Ovary (tissue), 9 donors: Measurements from ENCODE around the gene NMT2. TPM values are rescaled to one million over a fixed set of nuclear protein-coding genes. Genes with fewer than 3 reads are reported as not detected.

ENCODE experiments used
- DNase-seq, 5 donors: peaks; one replicate each; pipeline ENCODE4 v3.0.0-alpha.2; 2019 to 2020
- H3K27ac ChIP-seq, 2 donors: fragments of 200-600 bp; one replicate each; pipeline versions ENCODE4 v1.5.1 to v1.8.0; 2019 to 2022
- H3K27me3 ChIP-seq: fragments of 200-600 bp; one replicate; pipeline ENCODE4 v1.8.0; 2022
- H3K36me3 ChIP-seq: fragments of 200-600 bp; sonication (generic); one replicate; pipeline ENCODE4 v1.5.1; 2019
- H3K4me1 ChIP-seq: one replicate; pipeline ENCODE4 v1.8.1; 2013; ENCODE audit warnings: mild to moderate bottlenecking, moderate library complexity; ENCODE audit not compliant: insufficient read depth
- H3K4me3 ChIP-seq: fragments of 200-600 bp; sonication (generic); one replicate; pipeline ENCODE4 v1.5.1; 2017
- H3K9me3 ChIP-seq, 2 donors: fragments of 200-600 bp in 1 of 2; sonication (generic) in 1 of 2; one replicate each; pipeline versions ENCODE4 v1.5.1 to v1.8.1; 2013 to 2019; ENCODE audit warnings: mild to moderate bottlenecking in 1 of 2, moderate library complexity in 1 of 2
- CTCF ChIP-seq, 3 donors: fragments of 450-650 bp in 2 of 3; fragments of 200-600 bp in 1 of 3; IDR thresholded peaks; one replicate each; pipeline versions ENCODE4 v1.5.1 to v1.8.0; 2016 to 2022; ENCODE audit warnings: antibody characterized with exemption in 3 of 3, mild to moderate bottlenecking in 1 of 3
- EP300 ChIP-seq: sonication (generic); formaldehyde crosslinking; IDR thresholded peaks from one replicate; pipeline ENCODE4 v1.6.1; 2017; ENCODE audit warnings: antibody characterized with exemption
- POLR2A ChIP-seq: fragments of 450-650 bp; IDR thresholded peaks from one replicate; pipeline ENCODE4 v1.6.1; 2017; ENCODE audit warnings: antibody characterized with exemption, mild to moderate bottlenecking, moderate library complexity
- WGBS, 3 donors: extraction: QIAGEN DNeasy Blood & Tissue Kit in 1 of 3; methylation state at CpG; one replicate each; pipeline versions ENCODE4 v1.1.5 to v1.1.7; 2013 to 2017; 5-methylcytosine and 5-hydroxymethylcytosine counted together
- intact Hi-C, 4 donors: fragments of 100-400 bp; cut with DNase I; formaldehyde crosslinking; loops; one replicate each; pipeline versions ENCODE4 v1.11.0 to v1.15.1; 2022 to 2023
- polyA plus RNA-seq, 2 donors: library from polyadenylated mRNA; stranded (reverse); fragments of 200-250 nt in 1 of 2; fragments of 350-450 nt in 1 of 2; fragmentation: Illumina TruSeq in 1 of 2; extraction: RNeasy Lipid Tissue Mini Kit (QIAGEN cat#74804) in 1 of 2; gene quantifications; one replicate each; pipeline ENCODE4 v1.2.3, GENCODE V29; 2013 to 2014
- small RNA-seq: library from RNA; depleted of rRNA; stranded (forward); fragments of <200 nt; gene quantifications from one replicate; pipeline ENCODE3, GENCODE V24; 2016
- total RNA-seq, 7 donors: library from RNA; depleted of rRNA in 2 of 7; stranded (reverse); fragments of >200 nt in 2 of 7; fragmentation: NEBNext Ultra II Directional in 3 of 7; extraction: Animal tissue kit (Norgen Biotek cat#: 25700) in 3 of 7; gene quantifications; one replicate each; pipeline versions ENCODE4 v1.1.0 to v1.2.4, GENCODE V29; 2016 to 2023
- donor health status: DM: no; HTN: no; CAD: no; lungs with moderate emphysema.
- donor health status: DM: no; HTN: no; CAD: no.
- donor health status: Bipolar disorder and iron deficiency.
- donor health status: DM: yes; HTN: yes; CAD: no.
- donor health status: DM: no; HTN: no; CAD: no.
- donor health status: DM: yes; HTN: yes; CAD: no.

The NMT2 gene
- total and polyA plus RNA-seq, 9 donors = 11.5 to 30.3 (median 25.8) TPM

DNA sequence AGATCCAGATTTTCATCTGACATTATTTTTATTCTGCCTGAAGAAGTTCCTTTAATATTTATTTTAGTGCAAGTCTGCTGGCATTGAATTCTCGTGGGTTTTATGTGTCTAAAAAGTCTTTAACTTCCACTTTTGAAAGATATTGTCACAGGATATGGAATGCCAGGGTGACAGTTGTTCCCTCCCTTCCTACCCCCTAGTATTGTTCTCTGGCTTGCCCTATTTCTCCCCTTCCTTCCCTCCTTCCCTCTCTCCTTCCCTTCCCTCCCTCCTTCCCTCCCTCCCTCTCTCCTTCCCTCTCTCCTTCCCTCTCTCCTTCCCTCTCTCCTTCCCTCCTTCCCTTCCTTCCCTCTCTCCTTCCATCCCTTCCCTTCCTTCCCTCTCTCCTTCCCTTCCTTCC, 109.8 kb downstream of the NMT2 start:
- DNase-seq = no peak
- no peaks in the 10 kb centered on the region for H3K27me3 ChIP-seq
- no peak overlapping the region for H3K4me3 ChIP-seq
- no peak for TF ChIP-seq CTCF (IDR thresholded peaks at IDR 0.05)
- no peak for TF ChIP-seq EP300
- no peak for TF ChIP-seq POLR2A
- H3K27ac ChIP-seq = no peak overlapping the region
- intact Hi-C loops = no loop called here
- no peaks in the 10 kb centered on the region for H3K36me3 ChIP-seq
- no peaks in the 10 kb centered on the region for H3K4me1 ChIP-seq
- no peaks in the 10 kb centered on the region for H3K9me3 ChIP-seq
- 58 to 84% (median 65%) methylated on average over 1 of the region's 1 CpG for WGBS, 3 donors

Small RNA genes within 50 kb of the gene (small RNA-seq; reads per million reads assigned to genes)
- not detected for gene AL590365.1

Other genes with a start within 250 kb of the NMT2 start
- gene DCLRE1C, start 214.6 kb downstream of the NMT2 start, total RNA-seq = 10 to 100 TPM in 3 of 7 donors, 1 to 10 TPM in 4; 6.3 to 12.9 (median 8.8) TPM
- gene DCLRE1C, start 214.6 kb downstream of the NMT2 start, polyA plus RNA-seq = 10 to 100 TPM in 1 of 2 donors, 1 to 10 TPM in 1; 5.0 to 11.8 TPM
- under 1 TPM in 1 of 7 donors, not detected in 6; 0.69 TPM for gene MEIG1, start 209.3 kb downstream of the NMT2 start, total RNA-seq
- under 1 TPM in 1 of 2 donors, not detected in 1; 0.67 TPM for gene MEIG1, start 209.3 kb downstream of the NMT2 start, polyA plus RNA-seq
- gene OLAH, start 124.8 kb downstream of the NMT2 start, total RNA-seq = under 1 TPM in 1 of 7 donors, not detected in 6; 0.48 TPM
- gene OLAH, start 124.8 kb downstream of the NMT2 start, polyA plus RNA-seq = under 1 TPM; 0.23 to 0.40 TPM
- 1 to 10 TPM in 1 of 7 donors, under 1 TPM in 5, not detected in 1; 0.17 to 1.7 (median 0.48) TPM for gene ACBD7, start 79.9 kb downstream of the NMT2 start, total RNA-seq
- under 1 TPM; 0.08 to 0.55 TPM for gene ACBD7, start 79.9 kb downstream of the NMT2 start, polyA plus RNA-seq
- 10 to 100 TPM in 5 of 7 donors, 1 to 10 TPM in 2; 9.1 to 19.2 (median 11.9) TPM for gene RPP38, start 71.3 kb downstream of the NMT2 start, total RNA-seq
- 10 to 100 TPM; 16.5 to 20.7 TPM for gene RPP38, start 71.3 kb downstream of the NMT2 start, polyA plus RNA-seq
- gene FAM171A1, start 202.6 kb upstream of the NMT2 start, total RNA-seq = 10 to 100 TPM in 6 of 7 donors, 1 to 10 TPM in 1; 9.1 to 29.1 (median 23.9) TPM
- gene FAM171A1, start 202.6 kb upstream of the NMT2 start, polyA plus RNA-seq = 10 to 100 TPM; 18.8 to 23.7 TPM